ENCODE measurements around the gene PSMB2.

The PSMB2 gene

GRCh38 chr1:35622510-35623178 is 18.7 kb downstream of the PSMB2 start:
- Histone ChIP-seq H3K9me3 (ENCODE audit: control insufficient read depth in 2 of 2, low read length in 2 of 2) (no peaks in the 10 kb centered on the region), H3K9ac (ENCODE audit: low read depth in 1 of 2, low read length in 2 of 2) (no peak overlapping the region), H3K4me3 (ENCODE audit: low read length in 2 of 2) (no peak overlapping the region), H3K36me3 (ENCODE audit: control insufficient read depth in 2 of 2, insufficient read depth in 2 of 2, low read length in 2 of 2) (peaks cover 18 to 31% of the 10 kb centered on the region in 2 donors), H3K4me1 (ENCODE audit: control insufficient read depth in 2 of 2, insufficient read depth in 2 of 2, low read length in 2 of 2) (no peaks in the 10 kb centered on the region), H3K27ac (ENCODE audit: low read depth in 2 of 2, low read length in 2 of 2) (no peak overlapping the region), H3K27me3 (ENCODE audit: control insufficient read depth in 2 of 2, insufficient read depth in 2 of 2, low read length in 2 of 2) (no peaks in the 10 kb centered on the region)

- Histone ChIP-seq H3K4me3 (ENCODE audit: low read length in 2 of 2) (no peak overlapping the region), H3K9ac (ENCODE audit: low read depth in 1 of 2, low read length in 2 of 2) (no peak overlapping the region), H3K9me3 (ENCODE audit: control insufficient read depth in 2 of 2, low read length in 2 of 2) (no peaks in the 10 kb centered on the region), H3K27me3 (ENCODE audit: control insufficient read depth in 2 of 2, insufficient read depth in 2 of 2, low read length in 2 of 2) (no peaks in the 10 kb centered on the region), H3K27ac (ENCODE audit: low read depth in 2 of 2, low read length in 2 of 2) (no peak overlapping the region), H3K4me1 (ENCODE audit: control insufficient read depth in 2 of 2, insufficient read depth in 2 of 2, low read length in 2 of 2) (no peaks in the 10 kb centered on the region), H3K36me3 (ENCODE audit: control insufficient read depth in 2 of 2, insufficient read depth in 2 of 2, low read length in 2 of 2) (peaks cover 26 to 28% of the 10 kb centered on the region in 2 donors)
These were observed 21.8 kb downstream of the PSMB2 start for GRCh38 chr1:35619237-35620121.

GRCh38 chr1:35615440-35615839 is 25.9 kb downstream of the PSMB2 start:
- no peak overlapping the region for H3K27ac ChIP-seq (ENCODE audit: low read depth in 2 of 2, low read length in 2 of 2)
- peaks cover 20 to 22% of the 10 kb centered on the region in 2 donors for H3K36me3 ChIP-seq (ENCODE audit: control insufficient read depth in 2 of 2, insufficient read depth in 2 of 2, low read length in 2 of 2)
- H3K4me3 ChIP-seq (ENCODE audit: low read length in 2 of 2): no peak overlapping the region
- no peaks in the 10 kb centered on the region for H3K27me3 ChIP-seq (ENCODE audit: control insufficient read depth in 2 of 2, insufficient read depth in 2 of 2, low read length in 2 of 2)
- H3K9ac ChIP-seq (ENCODE audit: low read depth in 1 of 2, low read length in 2 of 2): no peak overlapping the region
- no peaks in the 10 kb centered on the region for H3K4me1 ChIP-seq (ENCODE audit: control insufficient read depth in 2 of 2, insufficient read depth in 2 of 2, low read length in 2 of 2)
- no peaks in the 10 kb centered on the region for H3K9me3 ChIP-seq (ENCODE audit: control insufficient read depth in 2 of 2, low read length in 2 of 2)

GRCh38 chr1:35611655-35612054 is 29.7 kb downstream of the PSMB2 start:
- Histone ChIP-seq H3K27ac (ENCODE audit: low read depth in 2 of 2, low read length in 2 of 2) (no peak overlapping the region), H3K9ac (ENCODE audit: low read depth in 1 of 2, low read length in 2 of 2) (no peak overlapping the region), H3K36me3 (ENCODE audit: control insufficient read depth in 2 of 2, insufficient read depth in 2 of 2, low read length in 2 of 2) (peaks cover 26 to 28% of the 10 kb centered on the region in 2 donors), H3K4me1 (ENCODE audit: control insufficient read depth in 2 of 2, insufficient read depth in 2 of 2, low read length in 2 of 2) (no peaks in the 10 kb centered on the region), H3K27me3 (ENCODE audit: control insufficient read depth in 2 of 2, insufficient read depth in 2 of 2, low read length in 2 of 2) (no peaks in the 10 kb centered on the region), H3K9me3 (ENCODE audit: control insufficient read depth in 2 of 2, low read length in 2 of 2) (no peaks in the 10 kb centered on the region), H3K4me3 (ENCODE audit: low read length in 2 of 2) (no peak overlapping the region)

- no peaks in the 10 kb centered on the region for H3K9me3 ChIP-seq (ENCODE audit: control insufficient read depth in 2 of 2, low read length in 2 of 2)
- H3K27me3 ChIP-seq (ENCODE audit: control insufficient read depth in 2 of 2, insufficient read depth in 2 of 2, low read length in 2 of 2): no peaks in the 10 kb centered on the region
- no peaks in the 10 kb centered on the region for H3K4me1 ChIP-seq (ENCODE audit: control insufficient read depth in 2 of 2, insufficient read depth in 2 of 2, low read length in 2 of 2)
- peaks cover 33 to 48% of the 10 kb centered on the region in 2 donors for H3K36me3 ChIP-seq (ENCODE audit: control insufficient read depth in 2 of 2, insufficient read depth in 2 of 2, low read length in 2 of 2)
- H3K4me3 ChIP-seq (ENCODE audit: low read length in 2 of 2): no peak overlapping the region
- no peak overlapping the region for H3K9ac ChIP-seq (ENCODE audit: low read depth in 1 of 2, low read length in 2 of 2)
- no peak overlapping the region for H3K27ac ChIP-seq (ENCODE audit: low read depth in 2 of 2, low read length in 2 of 2)
These were observed 35.5 kb downstream of the PSMB2 start for GRCh38 chr1:35605867-35606182.

- H3K27me3 ChIP-seq (ENCODE audit: control insufficient read depth in 2 of 2, insufficient read depth in 2 of 2, low read length in 2 of 2): no peaks in the 10 kb centered on the region
- H3K9me3 ChIP-seq (ENCODE audit: control insufficient read depth in 2 of 2, low read length in 2 of 2): no peaks in the 10 kb centered on the region
- H3K4me3 ChIP-seq (ENCODE audit: low read length in 2 of 2): no peak overlapping the region
- H3K36me3 ChIP-seq (ENCODE audit: control insufficient read depth in 2 of 2, insufficient read depth in 2 of 2, low read length in 2 of 2): peaks cover 33 to 52% of the 10 kb centered on the region in 2 donors
- H3K27ac ChIP-seq (ENCODE audit: low read depth in 2 of 2, low read length in 2 of 2): no peak overlapping the region
- H3K4me1 ChIP-seq (ENCODE audit: control insufficient read depth in 2 of 2, insufficient read depth in 2 of 2, low read length in 2 of 2): no peaks in the 10 kb centered on the region
- H3K9ac ChIP-seq (ENCODE audit: low read depth in 1 of 2, low read length in 2 of 2): no peak overlapping the region
These were observed 36.1 kb downstream of the PSMB2 start for GRCh38 chr1:35605071-35605866.

GRCh38 chr1:35603941-35604340 is 37.4 kb downstream of the PSMB2 start:
- Histone ChIP-seq H3K27me3 (ENCODE audit: control insufficient read depth in 2 of 2, insufficient read depth in 2 of 2, low read length in 2 of 2) (no peaks in the 10 kb centered on the region), H3K4me1 (ENCODE audit: control insufficient read depth in 2 of 2, insufficient read depth in 2 of 2, low read length in 2 of 2) (no peaks in the 10 kb centered on the region), H3K36me3 (ENCODE audit: control insufficient read depth in 2 of 2, insufficient read depth in 2 of 2, low read length in 2 of 2) (peaks cover 28 to 50% of the 10 kb centered on the region in 2 donors), H3K27ac (ENCODE audit: low read depth in 2 of 2, low read length in 2 of 2) (no peak overlapping the region), H3K4me3 (ENCODE audit: low read length in 2 of 2) (no peak overlapping the region), H3K9me3 (ENCODE audit: control insufficient read depth in 2 of 2, low read length in 2 of 2) (no peaks in the 10 kb centered on the region), H3K9ac (ENCODE audit: low read depth in 1 of 2, low read length in 2 of 2) (no peak overlapping the region)

- H3K27ac ChIP-seq (ENCODE audit: low read depth in 2 of 2, low read length in 2 of 2): no peak overlapping the region
- H3K36me3 ChIP-seq (ENCODE audit: control insufficient read depth in 2 of 2, insufficient read depth in 2 of 2, low read length in 2 of 2): peaks cover 23 to 48% of the 10 kb centered on the region in 2 donors
- H3K9ac ChIP-seq (ENCODE audit: low read depth in 1 of 2, low read length in 2 of 2): no peak overlapping the region
These were observed 37.9 kb downstream of the PSMB2 start for GRCh38 chr1:35603468-35603867.

GRCh38 chr1:35600593-35600992 is 40.7 kb downstream of the PSMB2 start:
- Histone ChIP-seq H3K27me3 (ENCODE audit: control insufficient read depth in 2 of 2, insufficient read depth in 2 of 2, low read length in 2 of 2) (no peaks in the 10 kb centered on the region), H3K9ac (ENCODE audit: low read depth in 1 of 2, low read length in 2 of 2) (no peak overlapping the region), H3K4me1 (ENCODE audit: control insufficient read depth in 2 of 2, insufficient read depth in 2 of 2, low read length in 2 of 2) (no peaks in the 10 kb centered on the region), H3K36me3 (ENCODE audit: control insufficient read depth in 2 of 2, insufficient read depth in 2 of 2, low read length in 2 of 2) (peaks cover 17 to 38% of the 10 kb centered on the region in 2 donors), H3K9me3 (ENCODE audit: control insufficient read depth in 2 of 2, low read length in 2 of 2) (no peaks in the 10 kb centered on the region), H3K27ac (ENCODE audit: low read depth in 2 of 2, low read length in 2 of 2) (no peak overlapping the region), H3K4me3 (ENCODE audit: low read length in 2 of 2) (no peak overlapping the region)

More at GRCh38 chr1:35603468-35603867, 37.9 kb downstream of the PSMB2 start:
- no peaks in the 10 kb centered on the region for H3K27me3 ChIP-seq (ENCODE audit: control insufficient read depth in 2 of 2, insufficient read depth in 2 of 2, low read length in 2 of 2)
- H3K9me3 ChIP-seq (ENCODE audit: control insufficient read depth in 2 of 2, low read length in 2 of 2): no peaks in the 10 kb centered on the region
- H3K4me3 ChIP-seq (ENCODE audit: low read length in 2 of 2): no peak overlapping the region
- no peaks in the 10 kb centered on the region for H3K4me1 ChIP-seq (ENCODE audit: control insufficient read depth in 2 of 2, insufficient read depth in 2 of 2, low read length in 2 of 2)

- no peak overlapping the region for H3K4me3 ChIP-seq (ENCODE audit: low read length in 2 of 2)
- no peaks in the 10 kb centered on the region for H3K4me1 ChIP-seq (ENCODE audit: control insufficient read depth in 2 of 2, insufficient read depth in 2 of 2, low read length in 2 of 2)
- H3K9me3 ChIP-seq (ENCODE audit: control insufficient read depth in 2 of 2, low read length in 2 of 2): no peaks in the 10 kb centered on the region
- H3K27me3 ChIP-seq (ENCODE audit: control insufficient read depth in 2 of 2, insufficient read depth in 2 of 2, low read length in 2 of 2): no peaks in the 10 kb centered on the region
- H3K27ac ChIP-seq (ENCODE audit: low read depth in 2 of 2, low read length in 2 of 2): no peak overlapping the region
- no peak overlapping the region for H3K9ac ChIP-seq (ENCODE audit: low read depth in 1 of 2, low read length in 2 of 2)
- H3K36me3 ChIP-seq (ENCODE audit: control insufficient read depth in 2 of 2, insufficient read depth in 2 of 2, low read length in 2 of 2): peaks cover 12 to 36% of the 10 kb centered on the region in 2 donors
These were observed 41.9 kb downstream of the PSMB2 start for GRCh38 chr1:35599411-35599810.
